ENCODE results near the gene TP73.

The TP73 gene

GRCh38 chr1:3638676-3639075 is 13.6 kb upstream of the TP73 start:
- ChIA-PET CTCF (interaction anchor here (1.2 kb wide), 1 partner anchor 19 kb away, joined by 3 read pairs; no protein-coding TSS in a partner anchor), POLR2A (ENCODE audit: low non-redundant PET) (no interaction called here)
- no peak overlapping the region for H3K27ac ChIP-seq
- DNase-seq (ENCODE audit: low spot score): no peak
- TF ChIP-seq, protein P1, sequence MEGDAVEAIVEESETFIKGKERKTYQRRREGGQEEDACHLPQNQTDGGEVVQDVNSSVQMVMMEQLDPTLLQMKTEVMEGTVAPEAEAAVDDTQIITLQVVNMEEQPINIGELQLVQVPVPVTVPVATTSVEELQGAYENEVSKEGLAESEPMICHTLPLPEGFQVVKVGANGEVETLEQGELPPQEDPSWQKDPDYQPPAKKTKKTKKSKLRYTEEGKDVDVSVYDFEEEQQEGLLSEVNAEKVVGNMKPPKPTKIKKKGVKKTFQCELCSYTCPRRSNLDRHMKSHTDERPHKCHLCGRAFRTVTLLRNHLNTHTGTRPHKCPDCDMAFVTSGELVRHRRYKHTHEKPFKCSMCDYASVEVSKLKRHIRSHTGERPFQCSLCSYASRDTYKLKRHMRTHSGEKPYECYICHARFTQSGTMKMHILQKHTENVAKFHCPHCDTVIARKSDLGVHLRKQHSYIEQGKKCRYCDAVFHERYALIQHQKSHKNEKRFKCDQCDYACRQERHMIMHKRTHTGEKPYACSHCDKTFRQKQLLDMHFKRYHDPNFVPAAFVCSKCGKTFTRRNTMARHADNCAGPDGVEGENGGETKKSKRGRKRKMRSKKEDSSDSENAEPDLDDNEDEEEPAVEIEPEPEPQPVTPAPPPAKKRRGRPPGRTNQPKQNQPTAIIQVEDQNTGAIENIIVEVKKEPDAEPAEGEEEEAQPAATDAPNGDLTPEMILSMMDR (conservative IDR thresholded peaks at IDR 0.05; ENCODE audit: low read depth): no peak

DNA sequence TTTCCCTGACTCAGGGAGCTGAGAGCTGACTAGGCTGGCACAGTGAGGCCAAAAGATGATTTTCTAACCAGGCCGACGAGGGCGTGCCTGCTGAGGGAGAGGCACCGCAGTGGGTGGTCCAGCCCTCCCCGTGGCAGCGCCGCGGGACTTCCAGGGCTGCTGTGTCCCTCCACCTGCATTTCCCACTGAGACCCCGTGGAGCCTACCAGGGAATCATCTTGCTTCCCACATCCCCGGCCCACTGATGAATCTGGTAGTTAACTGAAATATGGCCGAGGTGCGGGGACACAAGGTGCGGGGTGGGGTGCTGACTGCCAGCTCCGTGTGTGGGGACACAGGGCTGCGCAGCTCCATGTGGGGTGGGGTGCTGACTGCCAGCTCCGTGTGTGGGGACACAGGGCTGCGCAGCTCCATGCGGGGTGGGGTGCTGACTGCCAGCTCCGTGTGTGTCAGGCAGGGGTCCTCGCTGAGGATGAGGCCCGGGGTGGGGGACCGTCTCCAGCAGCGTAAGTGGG is 12.9 kb upstream of the TP73 start:
- TF ChIP-seq, protein P1 (conservative IDR thresholded peaks at IDR 0.05; ENCODE audit: low read depth): no peak
- no peak overlapping the region for H3K27ac ChIP-seq
- DNase-seq (ENCODE audit: low spot score): no peak
- ChIA-PET POLR2A (ENCODE audit: low non-redundant PET) (no interaction called here), CTCF (interaction anchor here (1.2 kb wide), 1 partner anchor 20 kb away, joined by 3 read pairs; no protein-coding TSS in a partner anchor)

DNA sequence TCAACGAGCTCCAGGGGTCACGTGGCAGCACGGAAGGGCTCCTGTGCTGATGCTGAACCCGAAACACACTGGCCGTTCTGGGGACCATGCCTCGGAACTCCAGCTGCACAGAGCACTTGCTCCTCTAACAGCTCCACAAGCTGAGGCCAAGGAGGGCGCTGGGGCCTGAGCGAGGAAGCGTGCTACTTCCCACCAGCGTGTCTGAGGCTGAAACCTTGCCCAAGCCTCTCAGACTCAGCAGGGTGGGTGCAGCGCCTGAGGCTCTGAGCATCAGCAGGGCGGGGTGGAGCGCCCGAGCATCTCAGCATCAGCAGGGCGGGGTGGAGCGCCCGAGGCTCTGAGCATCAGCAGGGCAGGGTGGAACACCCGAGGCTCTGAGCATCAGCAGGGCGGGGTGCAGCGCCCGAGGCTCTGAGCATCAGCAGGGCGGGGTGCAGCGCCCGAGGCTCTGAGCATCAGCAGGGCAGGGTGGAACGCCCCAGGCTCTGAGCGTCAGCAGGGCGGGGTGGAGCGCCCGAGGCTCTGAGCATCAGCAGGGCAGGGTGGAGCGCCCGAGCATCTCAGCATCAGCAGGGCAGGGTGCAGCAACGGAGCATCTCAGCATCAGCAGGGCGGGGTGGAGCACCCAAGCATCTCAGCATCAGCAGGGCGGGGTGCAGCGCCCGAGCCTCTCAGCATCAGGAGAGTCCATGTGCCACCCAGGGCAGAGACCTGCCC is 12.0 kb upstream of the TP73 start:
- TF ChIP-seq, protein P1 (conservative IDR thresholded peaks at IDR 0.05; ENCODE audit: low read depth): no peak
- H3K27ac ChIP-seq: no peak overlapping the region
- POLR2A ChIA-PET (ENCODE audit: low non-redundant PET): no interaction called here
- CTCF ChIA-PET: interaction anchor here (0.7 to 1.2 kb wide), 2 partner anchors 21 to 101 kb away, joined by 3 read pairs; no protein-coding TSS in a partner anchor
- no peak for DNase-seq (ENCODE audit: low spot score)

DNA sequence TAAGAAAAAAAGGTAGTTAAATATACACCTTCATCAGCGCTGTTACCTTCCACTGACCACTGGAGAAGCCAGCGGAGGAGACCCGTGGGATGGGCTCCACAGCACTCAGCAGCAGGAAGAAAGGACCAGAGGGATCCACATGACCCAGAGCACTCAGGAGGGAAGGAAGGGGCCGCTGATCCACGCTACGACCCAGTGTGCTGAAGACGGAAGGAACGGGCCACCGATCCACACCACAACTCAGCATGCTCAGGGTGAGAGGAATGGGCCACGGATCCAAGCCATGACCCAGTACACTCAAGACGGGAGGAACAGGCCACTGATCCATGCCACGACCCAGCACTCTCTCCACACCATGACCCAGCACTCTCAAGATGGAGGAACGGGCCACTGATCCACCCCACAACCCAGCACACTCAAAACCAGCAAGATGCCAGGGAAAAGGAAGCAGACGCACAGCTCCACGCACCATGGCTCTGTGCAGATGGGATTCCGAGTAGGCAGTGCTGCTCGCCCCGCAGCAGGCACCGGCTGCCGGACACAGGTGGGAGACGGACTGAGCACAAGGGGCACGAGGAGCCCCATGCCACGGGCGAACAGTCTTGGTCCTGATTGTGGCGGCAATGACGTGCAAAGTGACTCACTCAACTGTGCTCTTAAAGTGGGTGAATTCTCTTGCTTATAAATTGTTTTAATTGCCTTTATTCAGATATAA is 11.1 kb upstream of the TP73 start:
- TF ChIP-seq, protein P1 (conservative IDR thresholded peaks at IDR 0.05; ENCODE audit: low read depth): no peak
- DNase-seq (ENCODE audit: low spot score): no peak
- POLR2A ChIA-PET (ENCODE audit: low non-redundant PET): no interaction called here
- H3K27ac ChIP-seq: no peak overlapping the region
- CTCF ChIA-PET: no interaction called here

DNA sequence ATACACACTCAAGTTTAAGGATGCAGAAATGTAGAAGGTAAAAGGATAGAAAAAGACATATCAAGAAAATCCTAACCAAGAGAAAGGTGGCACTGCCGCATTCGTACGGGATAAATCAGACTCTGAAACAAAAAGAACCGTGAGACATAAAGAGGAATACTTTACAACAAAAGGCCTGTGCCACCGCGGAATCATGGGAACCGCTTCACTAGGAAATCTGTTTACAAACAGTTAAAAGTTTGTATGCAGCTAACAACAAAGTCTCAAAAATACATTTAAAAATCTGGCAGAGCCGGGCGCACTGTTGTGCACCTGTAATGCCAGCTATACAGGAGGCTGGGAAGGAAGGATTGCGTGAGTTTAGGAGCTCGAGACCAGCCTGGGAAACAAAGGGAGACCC is 10.5 kb upstream of the TP73 start:
- no peak overlapping the region for H3K27ac ChIP-seq
- CTCF ChIA-PET: no interaction called here
- POLR2A ChIA-PET (ENCODE audit: low non-redundant PET): no interaction called here
- TF ChIP-seq, protein P1 (conservative IDR thresholded peaks at IDR 0.05; ENCODE audit: low read depth): no peak
- no peak for DNase-seq (ENCODE audit: low spot score)

DNA sequence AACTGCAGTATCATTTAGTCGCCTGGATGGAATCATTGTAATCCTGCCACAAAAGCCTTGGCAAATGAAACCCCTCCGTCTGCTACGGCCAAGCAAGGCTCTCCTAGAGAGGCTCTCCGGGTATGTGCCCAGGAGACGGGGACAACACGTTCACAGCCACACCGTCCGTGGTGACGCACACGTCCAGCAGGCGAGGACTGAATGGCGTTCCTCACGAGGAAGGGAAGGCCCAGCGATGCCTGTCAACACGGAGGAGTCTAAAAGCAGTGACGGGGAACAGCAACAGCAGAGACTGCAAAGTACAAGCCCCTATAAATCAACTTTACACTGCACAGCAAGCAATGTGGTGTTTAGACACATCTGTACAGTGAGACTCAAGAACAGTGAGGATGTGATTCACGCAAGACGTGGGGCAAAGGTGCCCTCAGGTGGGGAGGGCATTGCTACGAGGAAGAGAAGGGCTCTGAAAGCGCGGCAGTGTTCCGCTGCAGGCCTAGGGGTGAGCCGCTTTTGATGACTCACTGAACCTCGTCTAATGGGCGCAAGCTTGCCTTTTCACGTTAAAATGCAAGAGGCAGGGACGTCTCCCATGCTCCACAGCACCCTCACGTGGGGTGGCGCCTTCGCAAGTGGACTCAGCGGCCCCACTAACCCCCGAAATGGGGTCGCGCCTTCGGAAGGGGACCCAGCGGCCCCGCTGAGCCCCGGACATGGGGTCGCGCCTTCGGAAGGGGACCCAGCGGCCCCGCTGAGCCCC is 9.2 kb upstream of the TP73 start:
- H3K27ac ChIP-seq: no peak overlapping the region
- TF ChIP-seq, protein P1 (conservative IDR thresholded peaks at IDR 0.05; ENCODE audit: low read depth): no peak
- ChIA-PET CTCF (no interaction called here), POLR2A (ENCODE audit: low non-redundant PET) (no interaction called here)
- DNase-seq (ENCODE audit: low spot score): no peak

All from RWPE1 (cell line).